Measurements from ENCODE around the gene MGMT.

MGMT gene

DNA sequence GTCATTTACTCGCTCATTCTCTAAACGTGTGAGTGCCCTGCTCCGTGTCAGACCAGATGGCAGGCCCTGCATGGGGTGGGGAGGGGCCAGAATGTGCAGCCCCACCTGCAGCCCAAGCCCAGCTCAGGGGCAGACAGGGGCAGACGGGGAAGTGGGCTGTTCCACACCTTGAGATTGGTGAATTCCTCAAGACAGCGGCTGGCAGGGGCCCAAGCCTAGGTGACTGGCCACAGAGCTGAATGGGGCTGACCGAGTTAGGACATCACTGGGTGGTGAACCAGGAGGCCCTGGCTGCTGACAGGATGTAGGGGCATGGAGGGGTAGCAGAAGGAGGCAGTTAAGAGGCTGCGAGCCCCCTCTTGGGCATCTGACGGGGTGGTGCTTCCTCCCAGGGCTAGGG, 79.1 kb downstream of the MGMT start:
- DNase-seq = no peak

GRCh38 chr10:129547608-129548007, 80.6 kb downstream of the MGMT start:
- no peak for DNase-seq

GRCh38 chr10:129548600-129548999, 81.6 kb downstream of the MGMT start:
- no peak for DNase-seq

DNA sequence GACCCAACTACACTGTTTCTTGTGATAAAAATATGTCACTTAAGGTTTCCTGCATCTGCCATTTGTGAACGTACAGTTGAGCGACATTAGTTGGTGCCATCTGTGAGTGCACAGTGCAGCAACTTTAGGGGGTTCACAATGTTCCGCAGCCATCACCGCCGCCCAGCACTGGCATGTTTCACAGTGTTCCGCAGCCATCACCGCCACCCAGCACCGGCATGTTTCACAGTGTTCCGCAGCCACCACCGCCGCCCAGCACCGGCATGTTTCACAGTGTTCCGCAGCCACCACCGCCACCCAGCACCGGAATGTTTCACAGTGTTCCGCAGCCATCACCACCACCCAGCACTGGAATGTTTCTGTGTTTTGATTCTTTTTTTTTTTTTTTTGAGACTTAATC, 83.0 kb downstream of the MGMT start:
- no peak for DNase-seq

DNA sequence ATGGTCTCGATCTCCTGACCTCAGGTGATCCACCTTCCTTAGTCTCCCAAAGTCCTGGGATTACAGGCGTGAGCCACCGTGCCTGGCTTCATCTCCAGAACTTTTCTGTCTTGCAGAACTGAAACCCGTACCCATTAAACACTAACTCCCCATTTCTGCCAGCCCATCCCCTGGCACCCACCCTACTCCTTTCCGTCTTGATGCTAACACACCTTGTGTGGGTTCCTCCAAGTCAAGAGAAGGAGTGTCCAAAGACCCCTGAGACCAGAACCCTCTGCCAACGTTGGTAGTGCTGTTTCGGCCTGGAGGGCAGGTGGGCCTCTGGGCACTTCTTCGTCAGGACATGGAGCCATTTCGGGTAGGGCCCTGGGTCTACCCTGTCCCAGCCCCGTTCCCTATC, 83.6 kb downstream of the MGMT start:
- DNase-seq = no peak

DNA sequence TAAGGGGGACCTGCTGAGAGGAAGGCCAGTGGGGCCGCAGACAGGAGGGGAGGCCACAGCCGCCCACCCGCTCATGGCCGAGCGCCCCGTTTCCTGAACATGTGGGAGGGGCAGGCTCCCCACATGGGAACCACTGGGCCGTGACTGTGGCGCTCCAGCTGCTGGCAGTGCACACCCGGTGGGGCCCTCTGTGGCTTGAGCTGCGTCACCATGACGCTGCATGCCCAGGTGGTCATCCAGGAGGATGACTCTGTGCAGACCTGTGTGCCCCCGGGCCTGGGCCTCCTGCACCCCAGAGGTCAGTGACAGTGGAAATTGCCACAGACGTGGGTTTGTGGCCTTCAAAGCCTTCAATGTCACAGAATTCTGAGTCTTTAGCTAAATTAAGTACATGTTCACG, 85.1 kb downstream of the MGMT start:
- no peak for DNase-seq

DNA sequence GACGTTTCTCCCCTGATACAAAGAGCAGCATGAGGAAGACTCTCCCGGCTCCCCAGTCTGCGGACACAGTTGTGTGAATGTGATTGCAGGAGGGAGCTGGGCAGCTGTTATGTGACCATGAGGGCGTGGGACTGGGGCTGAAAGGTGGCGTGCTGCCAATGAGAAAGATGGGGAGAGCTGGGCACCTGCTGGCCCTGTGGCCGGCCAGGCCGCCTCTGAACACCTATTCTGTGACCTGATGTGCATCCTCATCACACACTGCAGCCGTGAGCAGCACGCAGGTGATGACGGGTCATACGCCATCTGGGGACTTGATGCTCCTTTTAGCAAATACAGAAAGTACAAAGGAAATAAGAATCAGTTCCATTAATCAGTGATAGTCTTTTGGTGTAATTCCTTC, 86.9 kb downstream of the MGMT start:
- DNase-seq = no peak

DNA sequence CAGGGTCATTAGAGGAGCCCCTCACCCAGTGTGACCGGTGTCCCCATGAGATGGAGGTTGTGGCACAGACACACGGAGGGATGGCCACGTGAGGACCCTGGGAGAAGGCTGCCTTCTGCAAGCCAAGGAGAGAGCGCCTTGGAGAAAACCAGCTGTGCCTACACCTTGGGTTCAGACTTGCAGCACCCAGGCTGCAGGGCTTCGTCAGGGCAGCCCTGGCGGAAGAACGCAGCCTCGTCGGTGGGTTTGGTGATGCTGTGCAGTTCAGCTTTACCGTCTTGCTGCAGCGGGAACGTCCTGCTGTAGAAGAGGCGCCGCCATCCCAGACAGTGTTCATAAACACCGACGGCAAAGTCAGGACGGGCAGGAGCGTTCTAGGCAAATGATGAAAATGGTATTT, 89.3 kb downstream of the MGMT start:
- no peak for DNase-seq

GRCh38 chr10:129560361-129560760, 93.3 kb downstream of the MGMT start:
- DNase-seq = no peak

- DNase-seq = no peak
These were observed 95.4 kb downstream of the MGMT start for GRCh38 chr10:129562487-129562886.

DNA sequence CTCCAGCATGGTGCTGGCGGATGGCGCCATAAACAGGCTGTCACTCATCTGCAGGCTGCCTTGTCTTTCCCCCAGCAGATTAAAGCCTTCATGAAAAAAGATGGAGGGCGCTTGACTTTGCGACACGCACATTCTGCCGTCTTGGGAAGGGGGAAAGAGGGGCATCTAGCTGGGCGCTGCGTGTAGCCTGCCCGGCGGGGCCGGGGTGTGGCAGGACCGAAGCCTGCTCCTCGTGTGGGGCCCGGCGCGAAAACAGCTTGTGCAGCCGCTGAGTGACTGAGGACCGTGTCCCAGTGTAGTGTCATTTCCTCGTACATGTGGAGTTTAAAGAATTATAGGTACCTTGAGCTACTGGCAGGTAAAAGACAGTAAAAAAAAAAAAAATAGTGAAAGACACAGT, 97.9 kb downstream of the MGMT start:
- no peak for DNase-seq

GRCh38 chr10:129568583-129569344, 101.7 kb downstream of the MGMT start:
- DNase-seq = no peak

DNA sequence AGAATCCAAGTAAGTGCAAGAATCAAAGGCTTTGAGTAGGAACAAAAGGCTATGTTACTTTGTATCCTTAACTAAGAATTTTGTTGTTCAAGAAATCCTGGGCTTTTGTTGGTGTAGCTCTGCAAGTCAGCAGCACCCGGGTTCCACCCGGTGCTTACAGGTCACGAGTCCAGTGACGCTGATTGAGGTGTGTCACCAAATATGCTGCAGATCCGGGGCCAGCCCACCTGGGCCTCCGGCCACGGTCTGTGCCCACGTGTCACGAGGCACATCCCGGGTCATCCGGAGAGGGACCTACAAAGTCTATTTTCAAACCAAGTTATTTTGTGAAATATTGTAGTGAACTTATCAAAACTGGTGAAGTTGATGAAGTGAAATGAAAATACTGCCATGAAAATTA, 103.1 kb downstream of the MGMT start:
- no peak for DNase-seq

GRCh38 chr10:129579228-129579627, 112.2 kb downstream of the MGMT start:
- no peak for DNase-seq

DNA sequence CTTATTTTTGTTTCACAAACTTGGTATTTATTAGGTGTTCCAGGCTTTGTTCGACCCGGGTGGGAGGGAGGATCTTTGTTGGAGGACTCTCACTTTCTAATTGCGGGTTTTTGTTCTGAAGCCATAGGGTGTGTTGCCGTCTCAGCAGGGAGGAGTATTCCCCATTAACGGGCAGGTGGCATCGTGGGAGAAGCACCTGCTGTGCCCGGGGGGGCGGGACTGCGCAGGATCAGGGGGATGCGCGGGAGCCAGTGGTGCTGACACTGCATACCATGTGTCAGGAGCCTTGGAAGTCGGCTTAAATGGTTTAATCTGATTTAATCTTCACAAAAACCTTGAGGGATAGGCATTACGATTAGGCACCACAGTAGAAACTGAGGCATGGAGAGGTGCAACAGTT, 113.0 kb downstream of the MGMT start:
- DNase-seq = no peak

DNA sequence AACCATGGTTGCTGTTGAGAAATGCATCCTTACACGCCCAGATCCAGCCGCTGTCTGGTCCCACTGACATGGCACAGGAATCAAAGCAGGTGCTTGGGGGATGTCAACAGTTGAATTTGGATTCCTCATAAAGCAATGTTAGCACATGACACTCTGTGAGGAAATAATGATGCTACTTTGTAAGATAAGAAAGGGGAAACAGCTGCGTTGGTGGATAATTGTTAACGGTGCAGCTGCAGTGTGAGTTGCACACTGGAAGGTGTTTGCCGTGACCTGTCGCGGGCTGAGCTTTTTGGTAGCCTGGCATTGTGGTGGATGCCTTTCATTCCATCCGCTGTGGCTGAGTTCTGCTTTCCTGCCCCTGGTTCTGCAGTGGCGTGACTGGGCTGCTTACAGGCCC, 113.9 kb downstream of the MGMT start:
- DNase-seq = no peak

- DNase-seq = no peak
These were observed 114.9 kb downstream of the MGMT start for GRCh38 chr10:129581827-129582411.

DNA sequence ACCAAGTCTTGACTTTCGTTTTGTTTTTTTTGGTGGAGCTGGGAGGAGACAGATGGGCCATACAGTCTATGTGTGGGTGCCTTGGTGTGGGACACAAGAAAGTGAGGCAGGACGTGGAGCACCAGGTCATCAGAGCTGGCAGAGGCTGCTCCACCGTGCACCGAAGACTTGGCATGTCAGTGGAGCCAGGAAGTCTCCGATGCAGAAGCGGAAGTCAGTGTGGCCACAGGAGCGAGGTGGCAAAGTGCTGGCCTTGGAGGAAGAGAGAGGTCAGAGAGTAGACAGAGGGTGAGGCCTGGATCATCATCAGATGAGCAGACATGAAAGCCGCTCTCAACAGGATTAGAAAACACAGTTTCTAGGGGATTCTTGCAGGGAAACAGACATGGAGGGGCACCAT, 116.8 kb downstream of the MGMT start:
- no peak for DNase-seq

GRCh38 chr10:129586898-129587443, 119.9 kb downstream of the MGMT start:
- DNase-seq = no peak

GRCh38 chr10:129589546-129589945, 122.5 kb downstream of the MGMT start:
- no peak for DNase-seq

GRCh38 chr10:129593953-129594352, 126.9 kb downstream of the MGMT start:
- DNase-seq = no peak

- no peak for DNase-seq
These were observed 127.8 kb downstream of the MGMT start for GRCh38 chr10:129594811-129595210.

DNA sequence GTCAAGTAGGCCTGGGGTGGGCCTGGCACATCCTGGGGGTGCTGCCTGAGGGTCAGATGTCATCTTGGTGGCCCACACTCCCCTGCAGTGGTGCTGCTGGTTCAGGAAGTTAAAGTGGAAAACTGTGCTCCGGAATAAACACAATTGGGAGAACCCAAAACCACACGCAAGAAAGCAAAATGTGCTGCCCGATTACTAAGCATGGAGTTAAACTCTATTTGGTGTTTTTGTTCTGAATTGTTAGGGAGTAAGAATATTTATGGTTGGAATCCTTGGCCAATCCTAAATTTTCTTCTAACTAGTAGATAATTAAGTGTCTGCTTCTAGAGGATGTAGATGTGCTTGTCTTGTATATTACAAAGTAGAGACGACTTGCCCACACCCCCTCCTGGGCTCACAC, 131.4 kb downstream of the MGMT start:
- DNase-seq = no peak

GRCh38 chr10:129599160-129599559, 132.1 kb downstream of the MGMT start:
- DNase-seq = no peak

DNA sequence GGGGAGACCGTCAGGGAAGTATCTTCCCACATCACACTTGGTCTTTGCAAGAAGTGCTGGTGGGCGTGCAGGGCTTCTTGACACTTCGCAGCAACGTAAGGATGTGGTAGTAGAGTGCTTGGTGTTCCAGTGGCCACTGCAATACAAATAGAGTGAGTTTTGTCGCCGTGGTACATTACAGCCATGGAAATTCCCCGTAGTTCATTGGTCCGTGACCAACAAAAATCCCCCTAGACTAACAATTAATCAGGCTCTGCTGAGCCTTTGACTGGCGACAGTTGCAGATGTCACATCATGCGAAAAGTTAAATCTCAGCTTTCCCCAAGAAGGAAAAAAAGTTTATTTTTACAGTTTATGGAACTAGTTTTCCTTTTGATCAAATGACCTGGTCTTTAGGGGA, 134.7 kb downstream of the MGMT start:
- no peak for DNase-seq

Measured in NCI-H1930 (cell line).